Osteoblast (primary cell): ENCODE measurements around the gene GYPB. TPM values are rescaled to one million over a fixed set of nuclear protein-coding genes. Genes with fewer than 3 reads are reported as not detected.
"Not testable (repeated sequence)": the region's sequence is repeated elsewhere in the genome, so short reads cannot be mapped to it uniquely, and the experiment has no call there.

Source experiments
- DNase-seq: peaks from one replicate; pipeline ENCODE4 v3.0.0; 2011; ENCODE audit warnings: low spot score, mixed read lengths; ENCODE audit not compliant: insufficient read length; ENCODE audit errors: missing footprints
- H2AFZ ChIP-seq: 2 replicates; pipeline ENCODE4 v1.6.0; 2011; ENCODE audit warnings: mild to moderate bottlenecking, low read length
- H3K27ac ChIP-seq: 2 replicates; pipeline ENCODE4 v1.5.1; 2011; ENCODE audit warnings: mild to moderate bottlenecking, low read depth, low read length, moderate library complexity
- H3K27me3 ChIP-seq: 2 replicates; pipeline ENCODE4 v1.6.0; 2012; ENCODE audit warnings: mild to moderate bottlenecking, control low read depth, inconsistent platforms, low read length, moderate library complexity; ENCODE audit not compliant: insufficient read depth
- H3K36me3 ChIP-seq: 2 replicates; pipeline ENCODE4 v1.5.1; 2011; ENCODE audit warnings: mild to moderate bottlenecking, low read length, control low read depth, moderate library complexity; ENCODE audit not compliant: insufficient read depth
- H3K4me1 ChIP-seq: 2 replicates; pipeline ENCODE4 v1.5.1; 2011; ENCODE audit warnings: mild to moderate bottlenecking, low read length, control low read depth, moderate library complexity; ENCODE audit not compliant: insufficient read depth
- H3K4me2 ChIP-seq: 2 replicates; pipeline ENCODE4 v1.6.0; 2011; ENCODE audit warnings: mild to moderate bottlenecking, low read length; ENCODE audit not compliant: insufficient read depth
- H3K4me3 ChIP-seq: fragments of 200-600 bp; sonication (generic); 3 replicates; pipeline ENCODE4 v1.5.1; 2012; ENCODE audit warnings: mild to moderate bottlenecking, low read length, inconsistent platforms; ENCODE audit not compliant: insufficient read depth
- H3K79me2 ChIP-seq: 2 replicates; pipeline ENCODE4 v1.6.0; 2012; ENCODE audit warnings: mild to moderate bottlenecking, low read length, control low read depth, inconsistent platforms; ENCODE audit not compliant: insufficient read depth
- H3K9me3 ChIP-seq: 2 replicates; pipeline ENCODE4 v1.5.1; 2011; ENCODE audit warnings: low read depth, low read length, control low read depth
- H4K20me1 ChIP-seq: 2 replicates; pipeline ENCODE4 v1.6.0; 2012; ENCODE audit warnings: mild to moderate bottlenecking, low read length, control low read depth; ENCODE audit not compliant: insufficient read depth
- total RNA-seq: library from RNA; depleted of rRNA; stranded (reverse); fragments of >200 nt; gene quantifications from 2 replicates; pipeline ENCODE4 v1.2.3, GENCODE V29; 2012
- TF ChIP-seq, protein P1 (sequence below): IDR thresholded peaks from 2 replicates; pipeline ENCODE4 v1.5.1; 2011; ENCODE audit warnings: mild to moderate bottlenecking, low read depth, low read length, moderate library complexity; ENCODE audit errors: extremely low read depth

The GYPB gene
- total RNA-seq, 1 donor, result not detected

- H3K27me3 ChIP-seq, H3K4me3 ChIP-seq, H3K36me3 ChIP-seq, H3K4me2 ChIP-seq, H3K4me1 ChIP-seq, H4K20me1 ChIP-seq, H3K79me2 ChIP-seq, H3K9me3 ChIP-seq, H2AFZ ChIP-seq, DNase-seq, H3K27ac ChIP-seq: not testable (repeated sequence)
Measured at GRCh38 chr4:143990717-143991116, 28.5 kb downstream of the GYPB start.

- no peaks in the 10 kb centered on the region for H4K20me1 ChIP-seq
- no peak overlapping the region for H3K4me2 ChIP-seq
- H3K4me3 ChIP-seq, result no peak overlapping the region
- no peaks in the 10 kb centered on the region for H3K9me3 ChIP-seq
- H3K79me2 ChIP-seq, result no peaks in the 10 kb centered on the region
- TF ChIP-seq, protein P1, sequence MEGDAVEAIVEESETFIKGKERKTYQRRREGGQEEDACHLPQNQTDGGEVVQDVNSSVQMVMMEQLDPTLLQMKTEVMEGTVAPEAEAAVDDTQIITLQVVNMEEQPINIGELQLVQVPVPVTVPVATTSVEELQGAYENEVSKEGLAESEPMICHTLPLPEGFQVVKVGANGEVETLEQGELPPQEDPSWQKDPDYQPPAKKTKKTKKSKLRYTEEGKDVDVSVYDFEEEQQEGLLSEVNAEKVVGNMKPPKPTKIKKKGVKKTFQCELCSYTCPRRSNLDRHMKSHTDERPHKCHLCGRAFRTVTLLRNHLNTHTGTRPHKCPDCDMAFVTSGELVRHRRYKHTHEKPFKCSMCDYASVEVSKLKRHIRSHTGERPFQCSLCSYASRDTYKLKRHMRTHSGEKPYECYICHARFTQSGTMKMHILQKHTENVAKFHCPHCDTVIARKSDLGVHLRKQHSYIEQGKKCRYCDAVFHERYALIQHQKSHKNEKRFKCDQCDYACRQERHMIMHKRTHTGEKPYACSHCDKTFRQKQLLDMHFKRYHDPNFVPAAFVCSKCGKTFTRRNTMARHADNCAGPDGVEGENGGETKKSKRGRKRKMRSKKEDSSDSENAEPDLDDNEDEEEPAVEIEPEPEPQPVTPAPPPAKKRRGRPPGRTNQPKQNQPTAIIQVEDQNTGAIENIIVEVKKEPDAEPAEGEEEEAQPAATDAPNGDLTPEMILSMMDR, result no peak
- no peaks in the 10 kb centered on the region for H3K36me3 ChIP-seq
- DNase-seq, result no peak
- no peaks in the 10 kb centered on the region for H3K27me3 ChIP-seq
- no peak overlapping the region for H3K27ac ChIP-seq
- H3K4me1 ChIP-seq, result no peaks in the 10 kb centered on the region
- no peak overlapping the region for H2AFZ ChIP-seq
Measured at GRCh38 chr4:143986180-143986579, 33.0 kb downstream of the GYPB start.

- not testable (repeated sequence) for H3K27ac ChIP-seq, DNase-seq, H4K20me1 ChIP-seq, H3K79me2 ChIP-seq, H3K9me3 ChIP-seq, H3K27me3 ChIP-seq, H3K4me1 ChIP-seq, H3K4me2 ChIP-seq, H3K36me3 ChIP-seq, H3K4me3 ChIP-seq, H2AFZ ChIP-seq
- TF ChIP-seq, protein P1, result peak; percentile 16
Measured at GRCh38 chr4:143980776-143981175, 38.4 kb downstream of the GYPB start.

- not testable (repeated sequence) for H3K9me3 ChIP-seq, H2AFZ ChIP-seq, H3K27me3 ChIP-seq, DNase-seq, H4K20me1 ChIP-seq, H3K36me3 ChIP-seq, H3K79me2 ChIP-seq, H3K4me3 ChIP-seq, H3K4me2 ChIP-seq, H3K27ac ChIP-seq, H3K4me1 ChIP-seq
Measured at GRCh38 chr4:143975527-143975926, 43.7 kb downstream of the GYPB start.

- not testable (repeated sequence) for H4K20me1 ChIP-seq, H3K4me2 ChIP-seq, H2AFZ ChIP-seq, DNase-seq, H3K4me3 ChIP-seq, H3K9me3 ChIP-seq, H3K79me2 ChIP-seq, H3K4me1 ChIP-seq, H3K27me3 ChIP-seq, H3K27ac ChIP-seq, H3K36me3 ChIP-seq
Measured at GRCh38 chr4:143974021-143974420, 45.2 kb downstream of the GYPB start.
